SK-N-MC (cell line): Measurements from ENCODE around the gene TAGAP.

Experiments used
- EZH2 ChIP-seq: fragments of 200-600 bp; sonication (generic); IDR thresholded peaks from one replicate; pipeline ENCODE4 v1.6.1; 2017; ENCODE audit warnings: antibody characterized with exemption
- FOXP2 ChIP-seq: optimal IDR thresholded peaks from 2 replicates; pipeline ENCODE3; 2011; ENCODE audit warnings: mild to moderate bottlenecking, moderate library complexity; ENCODE audit not compliant: insufficient read depth; ENCODE audit errors: extremely low read length, control extremely low read depth
- POLR2AphosphoS5 ChIP-seq: IDR thresholded peaks from 2 replicates; pipeline ENCODE4 v1.6.1; 2012; ENCODE audit warnings: mild to moderate bottlenecking, low read depth, low read length, borderline replicate concordance

GRCh38 chr6:159039885-159040258 is 4.9 kb downstream of the TAGAP start:
- TF ChIP-seq EZH2 (no peak), POLR2AphosphoS5 (no peak), FOXP2 (no peak)
